IMR-90 (cell line): ENCODE data around the gene PRKCE. TPM values are rescaled to one million over a fixed set of nuclear protein-coding genes. Genes with fewer than 3 reads are reported as not detected.

Source experiments
- ATAC-seq: fragments of 200-7000 bp; cut with Tn5 transposase; 2 replicates; pipeline ENCODE4 v1.9.1; 2020; ENCODE audit warnings: low read depth, mild to moderate bottlenecking, moderate library complexity
- BruUV-seq: library from RNA; stranded (reverse); fragments of 400-500 nt; replicated peaks from 2 replicates; lab custom pipeline; 2021; lab: Mats Ljungman, UMichigan
- CTCF ChIA-PET: fragments of 300-600 bp; formaldehyde crosslinking; extraction: SDS; loops from one replicate; lab custom pipeline; 2021; ENCODE audit warnings: antibody characterized with exemption; lab: Yijun Ruan, JAX
- POLR2A ChIA-PET: fragments of 300-600 bp; sonication (Branson Sonifier 250); formaldehyde crosslinking; loops from one replicate; lab custom pipeline; 2022; ENCODE audit warnings: antibody characterized with exemption; ENCODE audit not compliant: unreplicated experiment; lab: Charles Lee
- DNase-seq: peaks from one replicate; pipeline ENCODE4 v3.0.0; 2013
- H2AFZ ChIP-seq: replicated peaks from 2 replicates; pipeline ENCODE3; 2013; ENCODE audit warnings: low read length, mild to moderate bottlenecking; ENCODE audit not compliant: poor library complexity
- H2AK5ac ChIP-seq: 2 replicates; pipeline ENCODE4 v1.6.1; 2013; ENCODE audit warnings: low read depth, low read length, inconsistent platforms
- H2AK9ac ChIP-seq: replicated peaks from 2 replicates; pipeline ENCODE3; 2013; ENCODE audit warnings: mild to moderate bottlenecking, low read depth, low read length, moderate library complexity; ENCODE audit not compliant: poor library complexity
- H2BK120ac ChIP-seq: 2 replicates; pipeline ENCODE4 v1.6.1; 2013; ENCODE audit warnings: low read depth, low read length, inconsistent platforms
- H2BK15ac ChIP-seq: 3 replicates; pipeline ENCODE4 v1.6.1; 2013; ENCODE audit warnings: low read depth, low read length, inconsistent platforms
- H2BK20ac ChIP-seq: 2 replicates; pipeline ENCODE4 v1.6.1; 2013; ENCODE audit warnings: low read depth, mild to moderate bottlenecking, inconsistent platforms, low read length, moderate library complexity
- H2BK5ac ChIP-seq: 2 replicates; pipeline ENCODE4 v1.6.1; 2013; ENCODE audit warnings: mild to moderate bottlenecking, low read depth, low read length, inconsistent platforms; ENCODE audit not compliant: poor library complexity, severe bottlenecking
- H3K14ac ChIP-seq: replicated peaks from 2 replicates; pipeline ENCODE4 v1.6.1; 2013; ENCODE audit warnings: low read depth, low read length, inconsistent platforms
- H3K18ac ChIP-seq: 2 replicates; pipeline ENCODE4 v1.6.1; 2013; ENCODE audit warnings: low read depth, low read length, control low read depth
- H3K23ac ChIP-seq: 2 replicates; pipeline ENCODE4 v1.6.1; 2013; ENCODE audit warnings: low read depth, low read length, inconsistent platforms
- H3K27ac ChIP-seq: 2 replicates; pipeline ENCODE4 v1.5.1; 2013; ENCODE audit warnings: mild to moderate bottlenecking, control low read depth, low read length; ENCODE audit not compliant: insufficient read depth
- H3K27me3 ChIP-seq: 2 replicates; pipeline ENCODE4 v1.6.1; 2013; ENCODE audit warnings: low read length; ENCODE audit not compliant: control insufficient read depth, insufficient read depth
- H3K36me3 ChIP-seq: 2 replicates; pipeline ENCODE4 v1.6.1; 2013; ENCODE audit warnings: low read length, mixed read lengths; ENCODE audit not compliant: control insufficient read depth, insufficient read depth
- H3K4ac ChIP-seq: 2 replicates; pipeline ENCODE4 v1.6.1; 2013; ENCODE audit warnings: low read depth, low read length, inconsistent platforms
- H3K4me1 ChIP-seq: 2 replicates; pipeline ENCODE4 v1.6.1; 2013; ENCODE audit warnings: low read length, mixed read lengths; ENCODE audit not compliant: control insufficient read depth, insufficient read depth
- H3K4me2 ChIP-seq: 2 replicates; pipeline ENCODE4 v1.6.1; 2013; ENCODE audit warnings: low read depth, mild to moderate bottlenecking, control low read depth, low read length, moderate library complexity
- H3K4me3 ChIP-seq: 2 replicates; pipeline ENCODE4 v1.5.1; 2013; ENCODE audit warnings: low read depth, mild to moderate bottlenecking, control low read depth, low read length, moderate library complexity; ENCODE audit not compliant: insufficient read depth
- H3K56ac ChIP-seq: 2 replicates; pipeline ENCODE4 v1.6.1; 2013; ENCODE audit warnings: low read length, inconsistent platforms; ENCODE audit not compliant: insufficient read depth; ENCODE audit errors: extremely low read depth
- H3K79me1 ChIP-seq, 2 experiments: 2 replicates each; pipeline ENCODE4 v1.6.1; 2013; ENCODE audit warnings: low read length in 2 of 2, inconsistent platforms in 1 of 2, low read depth in 1 of 2
- H3K9ac ChIP-seq: 2 replicates; pipeline ENCODE4 v1.6.1; 2013; ENCODE audit warnings: low read depth, low read length, control low read depth
- H3K9me1 ChIP-seq: 2 replicates; pipeline ENCODE4 v1.6.1; 2013; ENCODE audit warnings: low read length, inconsistent platforms; ENCODE audit not compliant: insufficient read depth
- H3K9me3 ChIP-seq: 2 replicates; pipeline ENCODE4 v1.6.1; 2013; ENCODE audit warnings: low read length; ENCODE audit not compliant: control insufficient read depth, insufficient read depth
- H4K20me1 ChIP-seq: 2 replicates; pipeline ENCODE4 v1.6.1; 2013; ENCODE audit warnings: low read length, inconsistent platforms; ENCODE audit not compliant: insufficient read depth
- H4K5ac ChIP-seq: 2 replicates; pipeline ENCODE4 v1.6.1; 2013; ENCODE audit warnings: mild to moderate bottlenecking, low read depth, low read length, control low read depth
- H4K8ac ChIP-seq, 2 experiments: 2 replicates each; pipeline ENCODE4 v1.6.1; 2013; ENCODE audit warnings: low read depth in 2 of 2, low read length in 2 of 2, control low read depth in 1 of 2, inconsistent platforms in 1 of 2
- H4K91ac ChIP-seq: 2 replicates; pipeline ENCODE4 v1.6.1; 2013; ENCODE audit warnings: low read depth, low read length, inconsistent platforms; ENCODE audit not compliant: insufficient read depth
- BHLHE40 ChIP-seq: fragments of 150-350 bp; IDR thresholded peaks from 2 replicates; pipeline ENCODE4 v1.6.1; 2016; ENCODE audit warnings: mild to moderate bottlenecking, low read depth, low read length
- CEBPB ChIP-seq: IDR thresholded peaks from 2 replicates; pipeline ENCODE4 v1.6.1; 2012; ENCODE audit warnings: low read depth, low read length, improper control_type of control experiment
- CHD1 ChIP-seq: IDR thresholded peaks from 2 replicates; pipeline ENCODE4 v1.6.1; 2012; ENCODE audit warnings: low read depth, low read length, improper control_type of control experiment
- CTCF ChIP-seq: conservative IDR thresholded peaks from 2 replicates; pipeline ENCODE4 v1.5.1; 2012; ENCODE audit warnings: mild to moderate bottlenecking, low read depth, low read length, improper control_type of control experiment
- ELK1 ChIP-seq: fragments of 150-350 bp; IDR thresholded peaks from 2 replicates; pipeline ENCODE4 v1.6.1; 2016; ENCODE audit warnings: low read depth, mild to moderate bottlenecking, low read length, moderate library complexity, borderline replicate concordance
- FOS ChIP-seq: fragments of 150-350 bp; IDR thresholded peaks from 2 replicates; pipeline ENCODE4 v1.6.1; 2016; ENCODE audit warnings: low read depth, low read length
- MAFK ChIP-seq: IDR thresholded peaks from 2 replicates; pipeline ENCODE4 v1.6.1; 2012; ENCODE audit warnings: low read depth, low read length, improper control_type of control experiment
- MAZ ChIP-seq: IDR thresholded peaks from 2 replicates; pipeline ENCODE4 v1.6.1; 2012; ENCODE audit warnings: low read depth, mild to moderate bottlenecking, low read length, improper control_type of control experiment, moderate library complexity, borderline replicate concordance
- MXI1 ChIP-seq: IDR thresholded peaks from 2 replicates; pipeline ENCODE4 v1.6.1; 2012; ENCODE audit warnings: low read depth, mild to moderate bottlenecking, low read length, moderate library complexity, borderline replicate concordance
- NFE2L2 ChIP-seq: fragments of 150-350 bp; IDR thresholded peaks from 2 replicates; pipeline ENCODE4 v1.6.1; 2016; ENCODE audit warnings: low read depth, mild to moderate bottlenecking, low read length
- POLR2A ChIP-seq: IDR thresholded peaks from 2 replicates; pipeline ENCODE4 v1.6.1; 2012; ENCODE audit warnings: mild to moderate bottlenecking, low read depth, low read length
- RAD21 ChIP-seq: IDR thresholded peaks from 2 replicates; pipeline ENCODE4 v1.6.1; 2012; ENCODE audit warnings: low read length, improper control_type of control experiment
- RCOR1 ChIP-seq: IDR thresholded peaks from 2 replicates; pipeline ENCODE4 v1.6.1; 2012; ENCODE audit warnings: mild to moderate bottlenecking, low read length, improper control_type of control experiment; ENCODE audit not compliant: insufficient replicate concordance
- RFX5 ChIP-seq: IDR thresholded peaks from 2 replicates; pipeline ENCODE4 v1.8.0; 2012; ENCODE audit warnings: low read depth, mild to moderate bottlenecking, low read length, moderate library complexity
- SMC3 ChIP-seq: fragments of 150-350 bp; IDR thresholded peaks from 2 replicates; pipeline ENCODE4 v1.6.1; 2016; ENCODE audit warnings: low read depth, mild to moderate bottlenecking, antibody characterized with exemption, low read length, moderate library complexity
- USF2 ChIP-seq: fragments of 150-350 bp; IDR thresholded peaks from 2 replicates; pipeline ENCODE4 v1.6.1; 2017; ENCODE audit warnings: mild to moderate bottlenecking, antibody characterized with exemption, low read length, low read depth
- WGBS, 2 experiments: methylation state at CpG; one replicate each; pipeline versions ENCODE4 v1.1.5 to v1.1.7; 2013; ENCODE audit warnings: missing lambda C conversion rate in 2 of 2; ENCODE audit not compliant: insufficient read length in 1 of 2; ENCODE audit errors: extremely low coverage in 2 of 2; 5-methylcytosine and 5-hydroxymethylcytosine counted together
- dilution Hi-C: fragments of 300-500 bp; cut with HindIII; formaldehyde crosslinking; loops from one replicate; pipeline ENCODE4 v1.14.3; 2018; ENCODE audit warnings: low sequenced_read_pairs; ENCODE audit not compliant: unreplicated experiment
- in situ Hi-C: fragments of 300-500 bp; cut with MboI; formaldehyde crosslinking; loops from 3 replicates; pipeline ENCODE4 v1.14.3; 2019; ENCODE audit warnings: low sequenced_read_pairs, inconsistent platforms, mixed read lengths
- intact Hi-C: fragments of 100-400 bp; cut with micrococcal nuclease; formaldehyde crosslinking; loops from 2 replicates; pipeline ENCODE4 v1.10.0; 2022
- polyA plus RNA-seq, 3 experiments: library from polyadenylated mRNA; depleted of rRNA; stranded (reverse); fragments of >200 nt; gene quantifications; 2 replicates each; pipeline ENCODE4 v1.2.3, GENCODE V29; 2012; ENCODE audit warnings: low replicate concordance in 1 of 3
- total RNA-seq: library from RNA; depleted of rRNA; stranded (reverse); fragments of >200 nt; gene quantifications from 2 replicates; pipeline ENCODE4 v1.2.3, GENCODE V29; 2012

Gene PRKCE
- total and polyA plus RNA-seq, 2 of the 4 experiments (the other 2 are of a cell fraction), result 8.1 to 32.4 TPM

- H2AK5ac ChIP-seq, result no peak overlapping the region
- no peak overlapping the region for H3K4me2 ChIP-seq
- peaks cover 2% of the 10 kb centered on the region; the same call in 1 of the 2 replicates for H3K4me1 ChIP-seq
- no CpG with 5 or more reads among the region's 3 CpGs for WGBS, 2 experiments
- no peak overlapping the region for H3K14ac ChIP-seq
- no peaks in the 10 kb centered on the region for H3K9me3 ChIP-seq
- H3K79me1 ChIP-seq, result no peaks in the 10 kb centered on the region
- H3K18ac ChIP-seq, result no peak overlapping the region
- no peak overlapping the region for H3K4ac ChIP-seq
- dilution Hi-C loops (no loop called here), intact Hi-C loops (no loop called here), in situ Hi-C loops (no loop called here)
- H4K5ac ChIP-seq, result no peak overlapping the region
- DNase-seq (no peak), ATAC-seq (no peak)
- no peaks in the 10 kb centered on the region for H3K36me3 ChIP-seq
- H2AFZ ChIP-seq, result no peak overlapping the region
- BruUV-seq, result no TSS peak
- no peak overlapping the region for H4K8ac ChIP-seq
- no peak overlapping the region for H2BK5ac ChIP-seq
- no peak overlapping the region for H4K91ac ChIP-seq
- CTCF ChIA-PET, result no interaction called here
- no peak overlapping the region for H3K9ac ChIP-seq
- no peaks in the 10 kb centered on the region for H3K9me1 ChIP-seq
- no peak overlapping the region for H2BK20ac ChIP-seq
- no peak overlapping the region for H3K4me3 ChIP-seq
- TF ChIP-seq SMC3, result no peak
- no peak for TF ChIP-seq RCOR1
- no peak for TF ChIP-seq CHD1
- no peak for TF ChIP-seq CEBPB
- no peak for TF ChIP-seq FOS
- no peak for TF ChIP-seq USF2
- TF ChIP-seq MXI1, result no peak
- TF ChIP-seq RAD21, result no peak
- no peak for TF ChIP-seq MAZ
- TF ChIP-seq CTCF, result no peak
- TF ChIP-seq NFE2L2, result no peak
- no peak for TF ChIP-seq ELK1
- TF ChIP-seq MAFK, result no peak
- no peak for TF ChIP-seq POLR2A
- TF ChIP-seq RFX5, result no peak
- no peak for TF ChIP-seq BHLHE40
- H3K27ac ChIP-seq, result no peak overlapping the region
- no peak overlapping the region for H2BK120ac ChIP-seq
- no peak overlapping the region for H3K23ac ChIP-seq
- no peaks in the 10 kb centered on the region for H4K20me1 ChIP-seq
- H3K56ac ChIP-seq, result no peak overlapping the region
- POLR2A ChIA-PET, result no interaction called here
- peaks cover 53% of the 10 kb centered on the region for H3K27me3 ChIP-seq
- no peak overlapping the region for H2AK9ac ChIP-seq
- no peak overlapping the region for H2BK15ac ChIP-seq
Measured at GRCh38 chr2:45623098-45623497, 28.4 kb upstream of the PRKCE start.
